ENCODE results near the gene COPRS.

Gene COPRS

DNA sequence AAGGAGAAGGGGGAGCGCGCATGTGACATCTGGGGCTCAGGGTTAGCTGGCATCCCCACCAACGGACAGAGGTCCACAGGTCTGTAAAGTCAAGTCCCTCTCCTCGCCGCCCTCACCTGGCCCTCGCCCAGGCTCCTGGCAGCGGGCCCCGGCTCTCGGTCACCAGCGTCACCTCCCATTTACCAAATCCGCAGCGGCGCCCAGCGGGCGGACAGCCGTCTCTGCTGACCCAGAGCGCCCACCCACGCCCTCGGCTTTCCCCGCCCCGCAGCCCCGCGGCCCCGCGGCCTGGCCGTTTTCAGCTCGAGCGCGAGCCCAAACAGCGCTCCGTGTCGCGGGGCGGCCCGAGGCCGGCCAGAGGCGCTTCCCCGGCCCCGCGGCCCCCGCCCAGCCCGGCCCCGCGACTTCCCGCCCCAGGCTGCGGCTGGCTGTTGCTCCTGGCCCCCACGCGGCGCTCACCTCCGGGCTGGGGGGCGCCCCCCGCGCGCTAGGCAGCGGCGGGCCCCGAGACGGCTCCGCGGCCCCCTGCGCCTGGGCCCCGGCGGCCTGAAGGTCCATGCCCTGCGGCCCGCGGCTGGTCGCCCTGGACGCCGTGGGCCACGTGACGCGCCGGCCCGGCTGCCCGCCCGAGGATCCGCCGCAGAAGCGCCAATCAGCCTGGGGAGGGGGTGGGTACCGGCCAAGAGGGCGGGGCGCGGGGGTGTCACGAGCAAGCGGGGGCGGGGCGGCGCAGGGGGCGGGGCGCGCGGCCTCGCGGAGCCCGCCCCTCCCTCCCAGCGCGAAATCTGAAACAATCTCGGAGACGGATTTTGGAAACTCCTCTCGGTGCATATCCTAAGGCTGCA, at the start of gene COPRS:
Gene COPRS (minus strand): TSS at position 603 of the 845 bp plus-strand sequence. CDS start 45 bp downstream, at position 558.
- peak; percentile 79 for DNase-seq

DNA sequence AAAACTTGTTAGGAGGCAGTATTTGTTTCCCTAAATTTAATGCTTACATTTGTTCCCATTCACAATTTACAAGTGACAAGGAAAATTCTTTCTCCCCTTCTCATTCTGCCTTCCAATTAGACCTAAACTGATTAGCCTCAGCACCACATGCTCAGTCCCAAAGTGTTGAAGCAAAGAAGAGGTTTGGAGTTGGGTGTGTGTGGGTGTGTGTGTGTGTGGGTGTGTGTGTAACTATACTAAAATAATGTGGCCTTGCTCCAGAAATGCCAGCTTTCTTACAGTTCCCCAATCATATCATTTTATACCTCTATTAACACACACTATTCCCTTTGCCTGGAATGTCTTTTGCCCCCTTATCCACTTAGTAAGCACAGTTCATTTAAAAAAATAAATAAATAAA, 49.3 kb upstream of the COPRS start:
- no peak for DNase-seq

GRCh38 chr17:31907342-31907962, 48.4 kb upstream of the COPRS start:
- DNase-seq = no peak

GRCh38 chr17:31903401-31903800, 44.4 kb upstream of the COPRS start:
- DNase-seq = no peak

- no peak for DNase-seq
Measured at GRCh38 chr17:31902693-31903092, 43.6 kb upstream of the COPRS start.

GRCh38 chr17:31900877-31901276, 41.8 kb upstream of the COPRS start:
- DNase-seq = no peak

GRCh38 chr17:31888124-31888523, 29.1 kb upstream of the COPRS start:
- DNase-seq = no peak

DNA sequence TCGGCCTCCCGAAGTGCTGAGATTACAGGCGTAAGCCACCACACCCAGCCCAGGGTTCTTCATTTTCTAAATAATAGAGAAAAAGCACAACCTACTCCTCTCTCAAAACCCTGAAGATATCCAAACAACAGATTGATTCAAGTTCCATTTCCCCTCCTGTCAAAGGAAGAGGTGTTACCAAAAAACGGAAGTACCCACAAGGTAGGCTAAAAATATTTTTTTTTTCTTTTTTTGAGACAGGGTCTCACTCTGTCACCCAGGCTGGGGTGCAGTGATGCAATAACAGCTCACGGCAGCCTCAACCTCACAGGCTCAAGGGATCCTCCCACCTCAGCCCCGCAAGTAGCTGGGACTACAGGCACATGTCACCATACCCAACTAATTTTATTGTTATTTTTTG, 23.5 kb upstream of the COPRS start:
- DNase-seq = no peak

DNA sequence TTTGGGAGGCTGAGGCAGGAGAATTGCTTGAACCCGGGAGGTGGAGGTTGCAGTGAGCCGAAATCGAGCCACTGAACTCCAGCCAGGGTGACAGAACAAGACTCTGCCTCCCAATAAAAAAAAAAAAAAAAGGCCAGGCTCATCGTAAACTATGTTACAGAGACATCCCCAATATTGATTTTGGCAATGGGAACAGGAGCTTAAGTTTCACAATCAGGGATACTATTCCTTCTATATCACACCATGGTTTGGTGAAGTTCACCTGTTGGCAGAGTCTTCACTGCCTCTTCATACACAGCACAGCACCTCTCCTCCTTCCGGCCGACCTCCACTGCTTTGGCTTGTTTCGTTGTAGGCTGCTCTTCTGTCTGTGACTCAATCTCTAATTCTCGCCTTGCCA, 21.3 kb upstream of the COPRS start:
- no peak for DNase-seq

DNA sequence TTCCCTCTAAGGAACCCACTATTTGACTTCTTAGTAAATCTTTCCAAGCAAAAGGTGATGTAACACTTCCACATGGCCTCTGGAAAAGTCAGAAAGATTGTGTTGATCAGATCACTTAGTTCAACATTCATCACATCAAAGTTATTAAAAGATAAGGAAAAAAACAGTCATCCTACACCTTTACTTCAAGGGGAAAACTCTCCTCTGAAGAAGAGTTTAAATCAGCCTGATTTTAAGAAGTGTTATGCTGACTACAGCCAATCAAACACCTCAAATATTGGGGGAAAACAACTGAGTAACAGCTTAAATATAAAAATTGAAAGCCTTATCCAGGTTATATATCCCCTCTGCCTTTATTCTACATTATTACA, 19.6 kb upstream of the COPRS start:
- DNase-seq = no peak

DNA sequence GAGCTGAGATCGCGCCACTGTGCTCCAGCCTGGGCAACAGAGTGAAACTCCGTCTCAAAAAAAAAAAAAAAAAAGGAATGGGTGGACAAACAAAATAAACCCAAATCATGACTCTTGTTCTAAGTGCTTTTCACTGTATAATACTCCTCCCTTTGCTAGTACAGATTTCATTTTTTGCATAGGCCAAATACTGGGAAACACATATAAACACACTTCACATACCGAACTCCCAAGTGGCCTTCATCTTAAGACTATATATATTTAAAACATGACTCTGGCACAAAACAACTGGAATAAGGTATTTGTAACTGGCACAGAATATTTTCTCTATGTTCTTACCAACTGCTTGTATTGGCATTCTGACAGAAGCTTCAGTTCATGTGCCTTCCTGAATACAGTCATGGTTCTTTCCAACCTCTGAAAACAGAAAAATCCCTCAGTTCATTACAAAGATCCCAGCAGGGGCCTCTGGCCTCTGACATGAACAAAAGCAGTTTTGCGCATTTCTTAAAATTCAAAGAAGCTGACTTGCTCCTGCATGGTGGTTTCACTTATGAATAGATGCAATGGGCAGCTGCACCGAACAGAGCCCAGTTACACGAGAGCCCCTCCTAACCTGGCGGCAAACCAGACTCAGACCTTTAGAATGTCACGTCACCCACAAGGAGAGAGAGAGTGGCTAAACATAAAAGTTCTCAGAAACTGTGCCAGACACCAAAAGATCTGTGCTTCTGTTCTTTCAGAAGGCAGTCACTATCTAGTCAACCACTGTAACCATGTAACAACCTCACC, 19.1 kb upstream of the COPRS start:
- DNase-seq = no peak

- DNase-seq = no peak
Measured at GRCh38 chr17:31877341-31877740, 18.3 kb upstream of the COPRS start.

GRCh38 chr17:31875081-31875480, 16.0 kb upstream of the COPRS start:
- no peak for DNase-seq

DNA sequence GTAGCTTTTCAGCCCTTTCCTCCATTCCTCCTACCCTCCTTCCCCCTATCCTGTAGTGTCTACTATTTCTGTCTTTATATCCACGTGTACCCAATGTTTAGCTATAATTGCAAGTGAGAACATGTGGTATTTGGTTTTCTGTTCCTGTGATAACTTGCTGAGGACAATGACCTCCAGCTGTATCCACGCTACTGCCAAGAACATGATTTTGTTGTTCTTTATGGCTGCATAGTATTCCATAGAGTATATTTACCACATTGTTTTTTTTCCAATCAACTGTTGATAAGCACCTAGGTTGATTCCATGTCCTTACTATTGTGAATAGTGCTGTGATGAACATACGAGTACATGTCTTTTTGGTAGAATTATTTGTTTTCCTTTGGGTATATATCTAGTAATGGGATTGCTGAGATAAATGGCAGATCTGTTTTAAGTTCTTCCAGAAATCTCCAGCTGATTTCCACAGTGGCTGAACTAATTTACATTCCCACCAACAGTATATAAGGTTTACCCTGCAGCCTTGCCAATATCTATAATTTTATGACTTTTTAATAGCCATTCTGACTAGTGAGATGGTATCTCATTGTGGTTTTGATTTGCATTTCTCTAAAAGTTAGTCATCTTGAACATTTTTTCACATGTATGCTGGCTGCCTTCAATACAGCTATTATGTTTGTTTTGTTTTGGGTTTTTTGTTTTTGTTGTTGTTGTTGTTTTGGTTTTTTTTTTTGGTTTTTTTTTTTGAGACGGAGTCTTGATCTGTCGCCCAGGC, 10.9 kb upstream of the COPRS start:
- no peak for DNase-seq

DNA sequence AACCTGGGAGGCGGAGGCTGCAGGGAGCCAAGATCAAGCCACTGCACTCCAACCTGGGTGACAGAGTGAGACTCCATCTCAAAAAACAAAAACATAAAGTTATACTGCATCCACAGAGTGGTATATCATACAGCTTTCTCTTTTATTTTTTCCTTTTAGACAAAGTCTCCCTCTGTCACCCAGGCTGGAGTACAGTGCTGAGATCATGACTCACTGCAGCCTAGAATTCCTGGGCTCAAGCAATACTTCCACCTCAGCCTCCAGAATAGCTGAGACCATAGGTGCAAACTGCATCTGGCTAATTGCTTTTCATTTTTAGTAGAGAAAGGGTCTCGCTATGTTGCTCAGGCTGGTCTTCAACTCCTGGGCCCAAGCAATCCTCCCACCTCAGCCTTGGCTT, 10.0 kb upstream of the COPRS start:
- DNase-seq = no peak

GRCh38 chr17:31859487-31860008, 504 bp upstream of the COPRS start:
- no peak for DNase-seq

DNA sequence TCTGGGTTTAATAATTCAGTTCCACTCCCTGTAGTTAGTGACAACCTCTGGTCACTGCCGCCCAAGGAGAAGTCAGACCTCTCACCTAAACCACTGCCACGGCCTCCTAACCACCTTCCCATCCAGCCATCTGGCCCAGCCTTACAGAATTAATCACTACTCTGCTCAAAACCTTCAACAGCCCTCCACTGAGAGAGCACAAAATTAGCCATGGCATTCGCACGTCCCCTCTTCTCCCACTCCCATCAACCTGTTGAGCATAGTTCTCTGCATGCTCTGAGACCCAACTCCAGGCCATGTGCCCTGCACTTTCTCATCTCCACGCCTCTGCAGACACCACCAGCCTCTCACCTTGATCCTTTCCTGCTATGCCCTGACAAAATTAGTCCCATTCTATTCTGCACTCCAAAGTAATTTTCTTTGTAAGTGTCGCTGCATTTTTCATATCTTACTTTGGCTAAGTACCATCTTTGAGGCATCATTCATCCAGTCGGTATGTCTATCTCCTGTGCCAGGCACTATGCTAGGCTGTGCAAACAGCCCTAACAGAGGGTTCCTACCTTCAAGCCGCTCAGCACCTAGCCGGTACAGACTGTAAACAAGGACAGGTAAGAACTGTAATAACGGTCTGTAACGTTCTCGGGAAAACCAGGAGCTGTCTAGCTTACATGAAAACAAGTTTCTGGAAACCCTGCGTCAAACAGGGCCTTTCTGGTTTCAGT, 963 bp downstream of the COPRS start:
- DNase-seq = no peak

GRCh38 chr17:31856750-31857149, 2.3 kb downstream of the COPRS start:
- DNase-seq = no peak

DNA sequence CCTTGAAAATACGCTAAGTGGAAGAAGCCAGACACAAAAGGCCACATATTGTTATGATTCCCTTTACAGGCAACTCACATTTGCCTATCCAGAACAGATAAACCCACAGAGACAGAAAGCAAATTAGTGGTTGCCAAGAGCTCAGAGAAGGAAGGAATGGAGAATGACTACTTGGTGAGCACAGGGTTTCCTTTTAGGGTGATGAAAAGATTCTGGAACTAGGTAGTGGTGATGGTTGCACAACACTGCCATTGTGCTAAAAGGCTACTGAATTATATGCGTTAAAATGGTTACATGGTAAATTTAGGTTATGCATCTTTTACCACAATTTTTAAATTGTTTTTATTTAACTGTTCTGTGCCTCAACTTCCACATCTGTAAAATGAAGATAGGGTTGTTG, 4.4 kb downstream of the COPRS start:
- DNase-seq = no peak

GRCh38 chr17:31853911-31854470, 5.1 kb downstream of the COPRS start:
- no peak for DNase-seq

- DNase-seq = no peak
Measured at GRCh38 chr17:31845291-31845690, 13.8 kb downstream of the COPRS start.

All from stimulated activated CD4-positive, alpha-beta T cell treated with anti-CD3 and anti-CD28 coated beads, Interleukin-4, amount 100 ng/mL, for 1 hour (primary cell).